Common myeloid progenitor, CD34-positive (primary cell): ENCODE data around the gene NLRP2B. TPM values are rescaled to one million over a fixed set of nuclear protein-coding genes. Genes with fewer than 3 reads are reported as not detected.
"Not testable (repeated sequence)": the region's sequence is repeated elsewhere in the genome, so short reads cannot be mapped to it uniquely, and the experiment has no call there.

Source experiments
- CTCF ChIA-PET: fragments of 350-600 bp; sonication (Branson Sonifier 250); formaldehyde crosslinking; loops from one replicate; lab custom pipeline; 2021; ENCODE audit warnings: antibody characterized with exemption; lab: Charles Lee
- POLR2A ChIA-PET: fragments of 350-600 bp; sonication (Branson Sonifier 250); formaldehyde crosslinking; loops from one replicate; lab custom pipeline; 2021; ENCODE audit warnings: antibody characterized with exemption; lab: Charles Lee
- DNase-seq, 3 donors: peaks; one replicate each; pipeline versions ENCODE4 v3.0.0 to v3.0.0-alpha.2; 2013
- H3K27ac ChIP-seq, 2 experiments: 1 replicate in 1 of 2; 2 replicates in 1 of 2; pipeline ENCODE4 v1.7.0; 2013; ENCODE audit warnings: inconsistent platforms in 2 of 2, low read length in 2 of 2, mild to moderate bottlenecking in 2 of 2, low read depth in 1 of 2, moderate library complexity in 1 of 2; ENCODE audit not compliant: severe bottlenecking in 2 of 2, insufficient read depth in 1 of 2, poor library complexity in 1 of 2
- H3K27me3 ChIP-seq, 5 experiments: replicated peaks in 2 of 5; 1 replicate in 3 of 5; 2 replicates in 2 of 5; pipeline versions ENCODE4 v1.6.1 to v1.7.0; 2013; ENCODE audit warnings: low read length in 4 of 5, mild to moderate bottlenecking in 2 of 5, moderate library complexity in 2 of 5, inconsistent platforms in 1 of 5; ENCODE audit not compliant: insufficient read depth in 5 of 5, control insufficient read depth in 4 of 5
- H3K36me3 ChIP-seq, 4 experiments: 1 replicate in 2 of 4; 2 replicates in 2 of 4; pipeline versions ENCODE4 v1.6.1 to v1.7.0; 2013; ENCODE audit warnings: low read length in 3 of 4, control low read depth in 1 of 4, mild to moderate bottlenecking in 1 of 4; ENCODE audit not compliant: control insufficient read depth in 4 of 4, insufficient read depth in 4 of 4
- H3K4me1 ChIP-seq, 4 experiments: 1 replicate in 3 of 4; 2 replicates in 1 of 4; pipeline versions ENCODE4 v1.6.1 to v1.7.1; 2013; ENCODE audit warnings: low read length in 3 of 4, mild to moderate bottlenecking in 3 of 4, control low read depth in 1 of 4, inconsistent platforms in 1 of 4, moderate library complexity in 1 of 4; ENCODE audit not compliant: control insufficient read depth in 4 of 4, insufficient read depth in 4 of 4; ENCODE audit errors: control extremely low read depth in 1 of 4
- H3K4me3 ChIP-seq, 7 experiments: 1 replicate in 4 of 7; 2 replicates in 3 of 7; pipeline versions ENCODE4 v1.5.1 to v1.7.0; 2013; ENCODE audit warnings: mild to moderate bottlenecking in 7 of 7, low read length in 6 of 7, moderate library complexity in 6 of 7, inconsistent platforms in 2 of 7, low read depth in 2 of 7, control low read depth in 1 of 7; ENCODE audit not compliant: insufficient read depth in 4 of 7, control insufficient read depth in 1 of 7; ENCODE audit errors: extremely low read depth in 1 of 7
- H3K9me3 ChIP-seq, 5 experiments: 1 replicate in 4 of 5; 2 replicates in 1 of 5; pipeline versions ENCODE4 v1.6.1 to v1.7.1; 2013; ENCODE audit warnings: low read length in 4 of 5, mild to moderate bottlenecking in 2 of 5, inconsistent platforms in 1 of 5, low read depth in 1 of 5, moderate library complexity in 1 of 5; ENCODE audit not compliant: control insufficient read depth in 4 of 5, insufficient read depth in 2 of 5; ENCODE audit errors: control extremely low read depth in 1 of 5
- WGBS: methylation state at CpG from one replicate; pipeline ENCODE4 v1.1.5; 2013; ENCODE audit not compliant: insufficient coverage; 5-methylcytosine and 5-hydroxymethylcytosine counted together
- polyA plus RNA-seq: library from polyadenylated mRNA; unstranded; fragments of 120-200 nt; gene quantifications from one replicate; pipeline ENCODE4 v1.2.1, GENCODE V29; 2013

The NLRP2B gene
- 0.01 TPM for polyA plus RNA-seq

- POLR2A ChIA-PET, result no interaction called here
- Histone ChIP-seq H3K4me1 (no peaks in the 10 kb centered on the region), H3K4me3 (no peak within 1 kb of the TSS), H3K36me3 (no peaks in the 10 kb centered on the region), H3K27me3 (no peaks in the 10 kb centered on the region), H3K27ac (no peak within 1 kb of the TSS), H3K9me3 (peaks cover 0 to 5% (median 0%) of the 10 kb centered on the region in 5 experiments)
- CTCF ChIA-PET, result no interaction called here
- DNase-seq, result no peak
- WGBS, result 80% methylated on average over 2 of the region's 6 CpGs
Measured at GRCh38 chrX:57680160-57680559, at the start of gene NLRP2B. NLRP2B (minus strand) TSS chrX:57680260.

- CTCF ChIA-PET, H3K4me3 ChIP-seq, H3K27ac ChIP-seq, POLR2A ChIA-PET, H3K27me3 ChIP-seq, H3K4me1 ChIP-seq, H3K9me3 ChIP-seq, H3K36me3 ChIP-seq, DNase-seq: not testable (repeated sequence)
- WGBS, result no CpG with 5 or more reads among the region's 3 CpGs
Measured at GRCh38 chrX:57725995-57726394, 45.9 kb upstream of the NLRP2B start.

- H3K36me3 ChIP-seq, result no peaks in the 10 kb centered on the region
- no peak overlapping the region for H3K4me3 ChIP-seq
- H3K9me3 ChIP-seq, result peaks cover 0 to 5% (median 0%) of the 10 kb centered on the region in 5 experiments
- ChIA-PET CTCF (no interaction called here), POLR2A (no interaction called here)
- no peaks in the 10 kb centered on the region for H3K27me3 ChIP-seq
- DNase-seq, result no peak
- no peak overlapping the region for H3K27ac ChIP-seq
- no peaks in the 10 kb centered on the region for H3K4me1 ChIP-seq
- no CpG with 5 or more reads among the region's 2 CpGs for WGBS
Measured at GRCh38 chrX:57681341-57681740, 1.3 kb upstream of the NLRP2B start.

GRCh38 chrX:57678686-57679428 is 1.2 kb downstream of the NLRP2B start:
- H3K27me3 ChIP-seq, result no peaks in the 10 kb centered on the region
- H3K4me3 ChIP-seq, result no peak overlapping the region
- ChIA-PET POLR2A (no interaction called here), CTCF (no interaction called here)
- no peak overlapping the region for H3K27ac ChIP-seq
- DNase-seq, result no peak
- peaks cover 0 to 10% (median 0%) of the 10 kb centered on the region in 5 experiments for H3K9me3 ChIP-seq
- H3K4me1 ChIP-seq, result no peaks in the 10 kb centered on the region
- H3K36me3 ChIP-seq, result no peaks in the 10 kb centered on the region
- 91% methylated on average over 30 of the region's 37 CpGs for WGBS

- CTCF ChIA-PET, result interaction anchor here (0.7 kb wide), 1 partner anchor 8 kb away, joined by 3 read pairs; no protein-coding TSS in a partner anchor
Measured at GRCh38 chrX:57677132-57677858, 2.8 kb downstream of the NLRP2B start.

GRCh38 chrX:57675320-57675719 is 4.7 kb downstream of the NLRP2B start:
- Histone ChIP-seq H3K9me3 (peaks cover 0 to 10% (median 0%) of the 10 kb centered on the region in 5 experiments), H3K27me3 (no peaks in the 10 kb centered on the region), H3K36me3 (no peaks in the 10 kb centered on the region), H3K4me3 (no peak overlapping the region), H3K27ac (no peak overlapping the region), H3K4me1 (no peaks in the 10 kb centered on the region)
- ChIA-PET CTCF (no interaction called here), POLR2A (no interaction called here)
- no CpG with 5 or more reads among the region's 2 CpGs for WGBS
- no peak for DNase-seq

More at GRCh38 chrX:57677132-57677858, 2.8 kb downstream of the NLRP2B start:
- Histone ChIP-seq H3K36me3 (no peaks in the 10 kb centered on the region), H3K27me3 (no peaks in the 10 kb centered on the region), H3K27ac (no peak overlapping the region), H3K9me3 (peaks cover 0 to 10% (median 0%) of the 10 kb centered on the region in 5 experiments), H3K4me1 (no peaks in the 10 kb centered on the region), H3K4me3 (no peak overlapping the region)
- 79% methylated on average over 5 of the region's 8 CpGs for WGBS
- POLR2A ChIA-PET, result no interaction called here
- DNase-seq, result no peak

- Histone ChIP-seq H3K9me3 (peaks cover 0 to 10% (median 0%) of the 10 kb centered on the region in 5 experiments), H3K27ac (no peak overlapping the region), H3K4me1 (no peaks in the 10 kb centered on the region), H3K27me3 (no peaks in the 10 kb centered on the region), H3K36me3 (no peaks in the 10 kb centered on the region), H3K4me3 (no peak overlapping the region)
- DNase-seq, result no peak
- 70% methylated on average over 5 of the region's 5 CpGs for WGBS
- POLR2A ChIA-PET, result no interaction called here
- CTCF ChIA-PET, result no interaction called here
Measured at GRCh38 chrX:57674861-57675260, 5.2 kb downstream of the NLRP2B start.
